ENCODE data around the gene PRLR.

Gene PRLR

DNA sequence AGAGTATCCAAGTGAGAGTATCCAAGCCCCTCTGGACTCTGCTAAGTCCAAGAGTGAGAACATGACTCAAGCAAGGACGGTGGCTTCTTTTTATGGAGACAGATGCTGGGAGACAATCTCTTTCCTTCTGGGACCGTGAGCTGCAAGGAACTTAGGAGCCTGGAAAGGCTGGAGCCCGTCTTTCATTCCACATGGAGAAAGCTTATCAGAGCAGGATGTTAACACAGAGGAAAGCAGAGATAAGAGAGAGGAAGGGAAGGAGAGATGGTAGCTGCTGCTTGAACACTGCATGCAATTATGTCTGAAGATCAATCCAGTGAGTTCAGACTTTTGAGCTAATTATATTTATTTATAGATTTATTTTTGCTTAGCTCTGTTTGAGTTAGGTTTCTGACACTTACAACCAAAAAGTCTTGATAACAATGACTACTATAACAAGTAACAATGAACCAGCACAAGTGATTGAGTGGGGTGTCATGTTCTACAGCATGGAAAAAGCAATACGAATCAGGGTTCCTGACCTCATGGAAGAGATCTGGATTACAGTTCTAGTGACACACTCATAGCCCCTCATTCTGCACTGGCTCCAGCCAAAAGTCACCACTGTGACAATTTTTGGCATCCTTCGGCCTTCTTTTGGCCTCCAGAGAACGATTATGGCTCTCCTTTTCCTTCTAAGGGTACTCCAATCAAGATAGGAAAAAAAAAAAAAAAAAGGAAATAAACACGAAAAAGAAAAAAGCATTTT, 71.5 kb downstream of the PRLR start:
- no peak for DNase-seq

DNA sequence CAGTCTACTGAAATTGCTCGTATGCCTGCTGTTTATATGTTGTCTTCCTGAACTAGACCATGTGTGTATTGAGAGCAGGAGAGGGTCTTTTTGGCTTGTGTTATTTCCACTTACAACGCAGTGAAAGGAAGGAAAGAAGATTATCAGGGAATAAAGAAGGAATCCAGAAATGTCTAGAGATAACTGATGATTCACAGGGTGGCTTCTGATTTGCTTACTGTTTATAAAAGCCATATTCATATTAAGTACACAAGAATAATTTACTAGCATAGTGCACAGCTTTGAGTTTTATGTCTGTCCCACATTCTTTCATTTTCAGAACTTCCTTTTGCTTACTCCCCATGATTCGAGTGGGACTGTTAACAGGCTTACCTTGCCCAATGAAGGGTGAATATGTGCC, 72.1 kb downstream of the PRLR start:
- DNase-seq = no peak

DNA sequence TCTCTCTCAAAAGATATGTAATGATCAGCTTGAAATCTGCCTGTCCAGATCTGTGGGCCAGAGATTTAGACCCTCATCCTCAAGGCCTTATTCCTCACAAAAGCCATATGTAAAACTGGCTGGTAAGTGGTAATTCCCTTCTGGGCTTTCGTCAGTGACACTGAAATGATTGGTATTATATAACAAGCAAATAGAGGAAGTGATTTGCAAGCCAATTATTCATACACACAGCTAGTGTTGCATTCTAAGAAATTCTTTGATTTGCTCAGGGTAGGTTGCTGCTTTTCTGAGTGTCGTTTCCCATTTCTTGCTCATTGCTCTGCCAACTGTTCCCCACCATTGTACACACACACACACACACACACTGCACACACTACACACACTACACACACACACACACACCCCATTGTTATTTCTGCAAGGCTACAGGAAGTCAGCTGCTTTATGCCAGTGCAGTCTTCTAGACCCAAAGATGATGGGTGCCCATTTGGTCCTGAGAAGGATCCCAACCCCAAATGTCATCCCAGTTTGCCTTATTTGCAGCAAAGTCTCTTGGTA, 76.8 kb downstream of the PRLR start:
- DNase-seq = no peak

DNA sequence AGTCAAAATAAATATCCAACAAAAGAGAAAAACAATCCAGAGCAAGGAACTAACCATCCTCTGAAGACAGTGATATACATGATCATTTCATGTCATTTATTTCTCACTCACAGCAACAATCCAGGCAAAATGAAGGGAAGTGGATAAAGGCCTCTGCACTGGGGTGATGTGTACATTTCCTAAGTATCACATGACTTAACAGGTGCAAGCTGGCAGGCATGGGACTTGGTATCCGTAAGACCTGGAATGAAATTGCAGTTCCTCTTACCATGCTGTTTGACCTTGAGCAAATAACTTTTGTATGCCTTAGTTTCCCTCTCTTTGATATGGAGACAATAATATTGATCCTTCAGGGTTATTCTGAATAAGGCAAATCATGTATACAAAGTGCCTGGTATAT, 77.6 kb downstream of the PRLR start:
- DNase-seq = no peak

DNA sequence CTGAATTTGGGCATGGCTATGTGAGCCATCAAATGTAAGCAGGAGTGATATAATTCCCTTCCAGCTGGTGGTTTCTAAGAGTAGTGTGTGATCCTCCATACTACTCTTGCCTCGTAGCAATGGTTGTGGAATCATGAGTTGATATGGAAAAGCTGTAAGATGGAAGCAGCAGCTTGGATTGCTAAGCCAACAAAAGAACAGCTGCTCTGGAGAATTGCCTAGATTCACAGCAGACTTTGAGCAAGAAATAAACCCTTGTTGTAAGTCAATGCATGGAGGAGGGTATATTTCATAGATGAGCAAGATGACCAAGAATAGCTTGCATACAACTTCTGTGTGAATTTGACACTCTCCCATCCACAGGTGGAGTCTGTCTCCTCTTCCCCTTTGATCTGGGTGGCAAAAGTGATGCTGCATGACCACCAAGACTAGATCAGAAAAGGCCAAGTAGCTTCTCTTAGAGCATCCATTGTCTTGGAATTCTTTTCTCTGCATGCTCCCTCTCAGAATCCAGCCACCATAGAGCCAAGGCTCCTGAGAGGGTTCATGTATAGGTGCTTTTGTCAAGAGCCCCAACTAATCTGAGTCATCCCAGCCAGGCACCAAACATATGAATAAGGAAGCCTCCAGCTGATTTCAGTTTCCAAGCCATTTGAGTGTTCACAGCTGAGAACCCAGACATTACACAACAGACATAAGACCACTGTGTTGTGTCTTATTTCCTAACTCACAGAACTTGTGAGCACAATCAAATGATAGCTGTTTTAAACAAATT, 79.0 kb downstream of the PRLR start:
- DNase-seq = no peak

DNA sequence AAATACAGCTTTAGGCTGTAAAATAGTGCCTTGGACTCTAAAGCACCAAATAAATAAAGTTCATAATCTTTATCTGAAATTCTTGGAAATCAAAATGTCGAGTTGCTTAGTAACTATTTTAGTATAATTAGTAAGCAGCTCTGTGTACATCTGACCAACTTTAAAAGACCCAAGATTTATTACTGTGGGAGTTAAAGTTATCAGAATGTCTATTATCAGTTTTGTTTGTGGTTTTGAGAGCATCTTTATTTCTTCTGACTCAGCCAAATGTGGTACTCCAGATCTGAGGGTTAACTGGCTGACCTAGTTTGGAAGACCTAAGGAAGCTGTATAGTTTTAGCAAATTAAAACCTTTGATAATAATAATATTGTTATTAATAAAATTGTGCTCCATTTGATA, 81.2 kb downstream of the PRLR start:
- no peak for DNase-seq

DNA sequence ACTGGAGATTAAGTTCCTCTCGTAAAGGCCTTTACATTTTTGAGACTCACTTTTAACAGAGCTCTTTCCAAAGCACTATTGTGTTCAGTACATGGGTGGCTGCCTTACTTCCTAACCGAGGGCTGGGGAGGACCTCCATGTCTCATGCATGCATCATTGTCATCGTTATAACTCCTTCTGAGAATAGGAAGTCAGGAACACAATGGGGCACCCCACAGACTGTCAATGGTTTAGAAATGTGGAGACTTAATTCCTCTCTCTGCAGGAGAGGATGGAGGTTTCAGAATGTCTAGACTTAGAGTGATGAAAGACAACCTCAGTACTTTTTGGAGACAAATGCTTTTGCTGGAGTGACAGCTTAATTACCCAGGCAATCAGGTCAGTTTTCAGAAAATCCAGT, 83.9 kb downstream of the PRLR start:
- no peak for DNase-seq

DNA sequence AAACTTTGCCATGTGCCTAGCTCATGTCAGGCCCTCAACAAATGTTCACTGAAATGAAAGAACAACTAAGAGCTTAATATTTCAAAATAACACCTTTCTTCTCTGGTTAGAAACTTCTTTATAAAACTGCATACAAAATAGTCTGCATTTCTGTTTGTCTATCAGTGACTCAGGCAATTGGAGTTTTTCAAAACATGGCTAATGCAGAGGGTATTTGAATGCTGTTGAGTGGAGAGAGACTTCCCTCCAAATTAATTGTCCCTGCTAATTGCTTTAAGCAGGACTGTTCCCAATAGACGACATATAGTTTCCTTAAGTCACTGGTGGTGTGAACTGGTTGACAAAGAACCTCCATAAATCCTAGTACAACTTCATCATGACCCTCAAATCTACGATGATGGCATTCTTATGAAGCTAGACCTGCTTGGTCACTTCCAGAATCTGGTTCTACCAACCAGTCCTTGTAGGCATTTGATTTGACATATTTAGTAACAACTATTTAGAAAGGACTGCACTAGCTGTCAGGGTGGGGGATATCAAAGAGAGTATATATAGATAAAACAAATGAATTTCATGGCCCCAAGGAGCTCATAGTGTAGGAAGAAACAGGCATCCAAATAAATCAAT, 84.5 kb downstream of the PRLR start:
- peak; percentile 40 for DNase-seq

DNA sequence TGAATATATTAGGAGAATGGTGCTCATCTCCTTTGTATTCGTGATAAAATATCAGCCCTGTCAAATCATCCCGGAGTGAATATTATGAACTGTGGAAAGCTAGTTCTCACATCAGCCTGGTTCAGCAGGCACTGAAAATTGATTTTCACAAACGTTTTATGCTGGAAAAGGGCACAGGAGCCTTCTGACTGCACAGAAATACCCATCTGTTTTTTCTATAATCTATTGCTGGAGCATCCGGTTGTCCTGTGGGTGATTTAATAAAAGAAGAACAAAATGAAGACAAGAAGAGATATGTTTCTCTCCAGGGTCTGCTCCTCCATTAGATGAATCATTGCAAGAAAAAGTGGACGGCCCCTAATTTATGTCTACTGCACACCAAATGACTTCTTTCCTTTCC, 85.3 kb downstream of the PRLR start:
- DNase-seq = no peak

DNA sequence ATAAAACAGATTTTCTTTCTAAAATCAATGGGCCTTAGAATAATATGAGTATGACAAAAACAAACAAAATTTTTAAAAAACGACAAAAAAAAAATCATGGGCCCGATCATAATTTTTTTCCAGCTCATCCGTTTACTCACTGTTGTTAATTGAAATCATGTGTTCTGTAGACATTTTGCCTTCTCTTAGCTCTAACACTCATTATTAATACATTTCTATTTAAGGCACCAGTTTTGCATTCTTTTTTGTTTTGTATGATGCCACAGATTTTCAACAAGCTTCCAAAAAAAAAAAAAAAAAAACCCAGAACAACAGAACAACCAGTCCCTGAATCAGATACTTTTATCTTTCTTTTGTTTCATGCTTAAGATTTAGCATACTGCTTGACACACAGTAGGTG, 86.4 kb downstream of the PRLR start:
- no peak for DNase-seq

DNA sequence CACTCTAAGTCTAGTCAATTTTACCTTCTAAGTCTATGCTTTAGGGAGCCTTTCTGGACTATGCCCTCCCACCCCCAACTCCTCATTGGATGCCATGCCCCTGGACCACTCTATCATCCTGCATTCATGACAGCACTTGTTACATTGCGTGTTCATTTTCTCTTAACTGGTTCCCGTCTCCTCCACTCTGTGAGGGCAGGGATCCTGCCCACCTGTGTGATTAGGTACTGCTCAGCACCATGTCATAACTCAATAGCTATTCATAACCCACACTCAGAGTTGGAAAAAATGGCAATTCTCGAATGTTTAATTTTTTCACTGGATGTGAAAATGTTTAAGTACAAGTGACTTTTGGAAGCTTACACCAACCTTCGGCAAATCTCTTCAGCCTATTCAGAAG, 88.5 kb downstream of the PRLR start:
- no peak for DNase-seq

DNA sequence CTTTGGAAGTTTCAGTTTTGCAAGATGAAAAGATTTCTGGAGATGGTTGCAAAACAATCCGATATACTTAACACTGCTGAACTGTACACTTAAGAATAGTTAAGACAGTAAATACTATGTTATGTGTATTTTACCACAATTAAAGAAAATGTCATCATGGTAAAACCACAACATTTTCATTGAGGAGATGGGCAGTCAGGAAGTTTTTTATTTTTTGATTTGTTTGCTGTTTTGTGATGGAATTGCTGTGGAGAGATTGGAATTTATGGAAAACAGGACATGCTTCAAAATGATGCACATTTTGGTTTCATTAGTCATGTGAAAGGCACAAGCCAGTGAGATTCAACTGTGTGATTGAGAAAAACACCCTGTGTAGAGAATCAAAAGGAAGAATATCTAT, 92.1 kb downstream of the PRLR start:
- peak; percentile 82 for DNase-seq

DNA sequence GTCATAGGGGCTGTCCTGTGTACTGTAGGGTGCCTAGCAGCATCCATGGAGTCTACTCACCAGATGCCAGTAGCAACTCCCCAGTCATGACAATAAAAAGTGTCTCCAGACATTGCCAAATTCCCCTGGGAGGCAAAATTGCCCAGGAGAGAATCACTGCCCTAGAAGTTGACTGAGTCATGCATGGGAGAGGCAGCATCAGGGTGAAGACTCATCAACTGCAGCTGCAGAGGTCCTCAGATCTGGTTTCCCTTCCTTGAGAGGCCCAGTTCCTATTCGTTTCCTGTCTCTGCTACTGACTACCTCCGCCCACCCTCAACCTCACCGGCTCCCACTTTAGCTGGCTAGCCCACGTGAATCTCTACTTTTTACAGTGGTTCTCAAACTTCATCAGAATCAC, 93.9 kb downstream of the PRLR start:
- peak; percentile 99 for DNase-seq

DNA sequence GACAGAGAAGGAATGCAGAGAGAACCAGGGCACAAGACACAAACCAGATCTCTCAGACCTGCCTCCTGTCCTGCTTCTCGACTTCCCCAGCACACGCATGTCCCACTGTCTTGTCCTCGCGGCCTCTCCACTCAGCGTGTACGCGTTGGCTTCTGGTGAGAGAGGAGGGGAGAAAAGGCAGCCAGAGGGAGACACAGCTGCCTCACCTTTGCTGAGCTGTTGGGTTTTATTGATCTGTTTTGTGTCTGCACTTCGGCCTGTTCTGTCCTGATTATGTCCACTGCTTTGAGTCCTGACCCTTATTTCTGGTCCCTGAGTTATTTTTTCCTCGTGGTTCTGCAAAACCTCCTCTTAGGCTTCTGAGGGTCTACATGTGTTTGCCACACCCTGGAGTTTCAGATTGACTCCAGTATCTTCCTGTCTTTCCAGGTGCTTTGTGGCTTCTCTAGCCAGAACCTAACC, 95.0 kb downstream of the PRLR start:
- no peak for DNase-seq

DNA sequence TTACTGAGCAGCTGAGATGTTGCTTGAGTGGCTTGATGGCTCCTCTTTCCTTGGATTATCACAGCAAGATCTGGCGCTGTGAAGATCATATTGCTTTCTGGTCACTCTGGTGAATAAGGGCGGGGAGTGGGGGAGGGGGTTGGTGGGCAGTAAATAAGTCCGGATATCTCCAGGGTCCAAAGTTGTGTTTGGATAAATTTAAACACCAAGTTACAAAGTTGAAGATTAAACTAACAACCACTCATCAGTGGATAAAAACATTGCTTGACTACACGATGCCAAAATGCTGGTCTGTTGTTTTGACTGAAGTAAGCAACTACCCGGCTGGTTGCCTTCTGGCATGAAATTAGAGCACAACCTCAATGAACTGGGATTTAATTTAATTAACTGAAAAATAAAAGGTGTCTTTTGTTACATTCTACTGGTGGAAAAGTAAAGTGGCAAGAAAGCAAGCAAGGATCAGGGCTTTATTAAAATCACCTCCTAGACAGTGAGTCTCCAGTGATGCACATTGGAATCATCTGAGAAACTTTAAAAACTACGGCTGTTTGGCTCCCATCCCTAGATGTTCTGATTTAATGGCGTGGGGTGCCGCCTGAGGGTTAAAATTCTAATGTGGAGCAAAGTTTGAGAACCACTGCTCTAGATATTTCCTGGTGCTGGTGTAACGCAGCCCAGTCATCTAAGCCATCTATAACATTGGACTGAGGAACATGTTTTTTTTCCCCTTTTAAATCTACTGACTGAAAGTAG, 95.8 kb downstream of the PRLR start:
- DNase-seq = no peak

DNA sequence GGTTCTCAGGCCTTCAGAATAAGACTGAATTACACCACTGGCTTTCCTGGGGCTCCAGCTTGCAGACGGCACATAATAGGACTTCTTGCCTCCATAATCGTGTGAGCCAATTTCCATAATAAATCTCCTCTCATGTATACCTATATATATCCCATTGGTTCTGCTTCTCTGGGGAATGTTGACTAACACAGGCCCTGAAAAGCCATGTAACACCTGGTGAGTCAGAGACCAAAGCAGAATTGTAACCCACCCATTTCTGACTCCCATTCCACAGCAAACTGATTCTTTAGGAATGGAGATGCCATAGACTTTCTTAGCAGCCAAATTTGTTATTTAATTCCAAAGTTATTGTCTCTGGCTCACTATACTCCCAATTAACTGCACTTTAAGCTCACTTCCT, 97.1 kb downstream of the PRLR start:
- DNase-seq = no peak

DNA sequence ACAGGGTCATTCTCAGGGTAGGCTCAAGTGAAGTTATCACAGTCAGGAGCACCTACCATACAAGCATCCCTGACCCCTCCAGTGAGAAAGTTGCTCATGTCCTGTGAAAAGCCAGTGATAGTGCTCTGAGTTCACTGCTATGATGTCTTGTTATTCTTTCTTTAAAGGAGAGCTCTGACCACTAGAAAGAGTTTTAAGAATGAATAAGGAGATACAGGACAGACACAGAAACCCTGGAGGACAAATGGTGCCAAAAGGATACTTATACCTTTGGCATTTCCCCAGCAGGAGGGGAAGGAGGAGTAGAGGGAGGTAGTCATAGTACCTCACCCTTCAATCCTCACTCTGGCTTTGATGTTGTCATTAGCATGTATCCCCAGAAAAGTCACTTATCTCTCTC, 98.6 kb downstream of the PRLR start:
- peak; percentile 48 for DNase-seq

DNA sequence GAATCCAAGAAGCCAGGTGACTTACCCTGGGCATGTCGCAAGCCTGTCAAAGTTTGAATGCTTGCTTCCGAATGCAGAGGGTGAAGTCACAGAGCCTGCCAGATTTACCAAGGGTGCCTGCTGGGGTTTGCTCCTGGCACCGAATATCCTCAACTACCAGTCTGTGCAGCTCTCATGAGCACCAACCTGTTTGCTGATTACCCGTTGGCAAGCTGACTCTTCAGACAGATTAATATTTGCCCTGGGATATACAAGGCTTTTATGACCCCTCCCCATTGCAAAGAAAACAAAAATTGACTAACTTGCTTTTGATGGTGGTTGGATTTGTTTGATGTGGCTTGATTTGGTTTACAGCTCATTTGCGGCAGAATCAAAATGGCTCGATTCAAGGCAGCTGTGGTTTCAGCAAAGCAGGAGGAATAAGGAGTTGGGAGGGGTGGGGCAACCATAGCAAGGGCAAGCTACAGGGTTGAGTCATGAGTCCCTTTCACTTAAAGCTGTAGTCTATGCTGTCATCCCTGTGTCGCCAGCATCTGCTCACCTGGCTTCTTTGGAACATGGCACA, 100.3 kb downstream of the PRLR start:
- DNase-seq = peak; percentile 70

DNA sequence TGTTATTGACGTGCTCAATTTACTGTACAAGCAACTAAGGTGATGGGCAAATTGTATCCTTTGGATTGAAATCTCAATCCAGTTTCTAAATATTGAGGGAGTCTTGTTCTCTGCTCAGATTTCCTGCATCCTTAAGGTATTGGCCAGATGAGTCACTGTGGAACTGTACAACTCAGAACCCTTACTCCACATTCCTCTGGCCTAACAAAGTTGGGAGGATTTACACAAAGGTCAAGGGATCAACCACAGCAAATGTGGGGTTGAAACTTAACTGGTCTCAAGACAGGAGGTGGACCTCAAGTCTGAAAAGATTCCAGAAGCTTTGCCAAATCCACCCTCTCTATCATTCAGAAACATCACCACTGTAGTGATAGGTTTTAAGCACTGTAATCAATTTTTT, 101.0 kb downstream of the PRLR start:
- DNase-seq = peak; percentile 97

DNA sequence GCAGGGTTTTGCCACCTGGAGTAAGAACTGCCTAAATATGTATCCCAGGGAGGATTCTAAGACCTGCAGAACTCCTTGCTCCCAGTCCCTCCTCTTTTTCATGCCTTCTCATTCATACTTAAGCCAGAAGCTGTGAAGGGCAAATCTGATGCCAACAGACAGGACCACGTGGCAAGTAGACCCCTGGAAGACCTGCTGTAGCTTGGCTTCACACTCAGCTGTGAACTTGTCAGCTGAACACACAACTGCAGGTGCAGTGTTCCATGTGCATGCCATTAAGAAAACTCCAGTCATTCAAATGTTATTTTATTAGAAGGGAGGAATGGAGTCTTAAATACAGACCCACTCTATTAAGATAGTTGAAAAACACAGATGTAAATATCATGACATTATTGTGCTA, 103.3 kb downstream of the PRLR start:
- no peak for DNase-seq

DNA sequence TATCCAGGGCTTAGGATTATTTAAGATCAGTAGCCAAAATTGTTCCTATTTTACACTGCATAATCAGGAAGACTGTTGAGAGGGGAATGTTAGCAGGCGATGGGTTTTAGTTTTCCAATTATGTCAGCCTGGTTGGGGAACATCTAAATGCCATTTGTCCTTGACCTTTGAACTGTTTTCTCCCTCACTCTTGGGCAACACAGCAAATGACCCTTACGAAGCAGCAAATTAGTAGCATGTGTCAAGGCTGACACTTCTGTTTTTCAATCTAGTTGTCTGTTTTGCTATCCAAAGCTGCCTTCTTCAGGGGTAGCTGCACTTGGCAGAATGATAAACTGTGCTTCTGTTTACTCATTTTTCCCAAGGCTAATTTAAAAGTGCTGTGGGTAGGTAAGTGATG, 104.5 kb downstream of the PRLR start:
- DNase-seq = no peak

DNA sequence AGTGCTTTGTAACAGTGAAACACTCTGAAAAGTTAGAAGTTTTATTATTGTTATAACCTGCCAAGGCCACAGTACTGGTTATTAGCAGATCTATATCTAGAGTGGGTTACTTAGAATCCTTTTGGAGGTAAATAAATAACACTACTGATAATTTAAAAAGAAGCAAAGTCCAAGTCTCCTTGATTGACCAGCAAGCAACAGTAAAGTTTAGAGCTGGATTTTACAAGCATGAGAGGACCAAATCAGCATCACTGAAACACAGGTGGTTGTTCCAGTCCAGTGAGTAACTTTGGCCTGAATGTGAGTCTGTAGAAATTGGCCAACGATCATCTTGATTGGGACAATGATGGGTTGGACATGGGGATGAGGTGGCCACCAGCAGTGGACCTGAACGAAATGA, 105.4 kb downstream of the PRLR start:
- no peak for DNase-seq

DNA sequence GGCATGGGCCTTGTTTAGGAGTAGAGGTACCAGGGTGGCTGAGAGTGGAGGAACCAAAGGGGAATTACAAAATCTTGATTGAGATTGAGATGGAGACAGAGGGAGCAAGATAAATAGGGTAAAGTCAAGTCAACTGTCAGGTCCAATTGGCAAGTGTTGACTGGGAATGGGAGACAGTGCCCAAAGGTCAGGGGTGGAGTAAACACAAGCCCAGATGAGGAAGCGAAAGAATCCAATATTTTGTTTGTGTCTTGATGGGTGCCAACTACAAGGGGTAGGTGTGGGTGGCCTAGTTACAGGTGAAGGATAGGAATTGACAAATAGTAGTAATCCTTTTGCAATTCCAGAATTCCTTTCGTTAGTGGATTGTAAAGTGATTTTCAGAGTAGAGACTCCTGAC, 107.5 kb downstream of the PRLR start:
- no peak for DNase-seq

Measured in EL (cell line).